Measurements from ENCODE around the gene CEP112.
"Not testable (repeated sequence)": the region's sequence is repeated elsewhere in the genome, so short reads cannot be mapped to it uniquely, and the experiment has no call there.

Gene CEP112

DNA sequence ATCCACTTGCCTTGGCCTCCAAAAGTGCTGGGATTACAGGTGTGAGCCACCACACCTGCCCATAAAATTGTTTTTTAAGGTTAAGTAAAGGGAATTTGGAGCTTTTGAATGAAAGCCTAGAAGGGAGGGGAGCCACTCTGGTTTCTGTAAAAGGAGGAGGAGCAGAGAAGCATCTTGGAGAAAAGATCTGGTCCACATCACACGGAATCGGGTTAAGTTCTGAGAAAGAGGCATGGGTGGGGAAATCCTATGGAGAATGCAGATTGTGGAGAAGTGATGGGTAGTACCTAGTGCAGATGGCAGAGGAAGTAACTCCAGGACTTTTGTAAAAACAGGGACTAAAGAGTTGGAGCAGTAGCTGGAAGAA, 18.3 kb upstream of the CEP112 start:
- no peak for DNase-seq (ENCODE audit: low spot score)

DNA sequence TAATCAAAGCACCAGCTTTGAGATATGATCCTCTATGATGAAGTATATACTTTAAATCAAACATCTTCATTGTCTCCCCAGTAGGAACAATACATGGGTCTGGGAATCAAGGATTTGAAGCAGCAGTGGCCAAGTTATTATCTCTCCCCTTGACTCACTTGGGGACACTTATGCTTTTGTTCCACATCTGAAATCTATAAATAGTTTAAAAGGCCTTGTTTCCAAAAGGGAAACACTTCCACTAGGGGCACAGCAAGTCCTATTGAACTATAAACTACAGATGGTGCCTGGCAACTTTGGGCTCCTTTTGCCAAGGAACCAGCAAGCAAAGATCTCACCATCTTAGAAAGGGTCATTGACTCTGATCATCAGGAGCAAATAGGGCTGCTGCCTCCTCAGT, 16.0 kb upstream of the CEP112 start:
- no peak for DNase-seq (ENCODE audit: low spot score)

DNA sequence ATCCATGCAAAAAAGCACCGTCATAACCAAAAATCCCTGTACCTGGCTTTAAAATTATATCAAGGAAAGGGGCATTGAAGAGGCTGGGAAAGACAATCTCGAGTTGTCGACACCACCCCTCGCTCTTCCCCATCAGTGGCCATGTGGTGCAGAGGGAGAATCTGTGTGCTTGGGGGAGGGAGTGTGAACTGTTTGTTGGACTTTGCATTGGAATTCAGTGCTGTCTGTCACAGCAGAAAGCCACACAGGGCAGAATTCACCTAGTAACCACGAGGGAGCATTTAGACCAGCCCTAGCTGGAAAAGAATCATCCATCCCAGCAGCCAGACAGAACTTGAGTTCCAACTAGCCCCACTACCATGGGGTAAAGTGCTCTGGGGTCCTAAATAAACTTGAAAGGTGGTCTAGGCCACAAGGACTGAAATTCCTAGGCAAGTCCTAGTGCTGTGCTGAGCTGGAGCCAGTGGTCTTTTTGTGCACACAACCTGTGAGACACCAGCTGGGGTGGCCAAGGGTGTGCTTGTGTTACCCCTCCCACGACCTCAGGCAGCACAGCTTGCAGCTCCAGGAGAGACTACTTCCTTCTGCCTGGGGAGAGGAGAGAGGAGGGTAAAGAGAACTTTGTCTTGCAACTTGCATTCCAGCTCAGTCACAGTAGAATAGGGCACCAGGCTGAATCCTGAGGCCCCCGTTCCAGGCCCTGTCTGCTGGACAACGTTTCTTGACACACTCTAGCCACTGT, 11.5 kb upstream of the CEP112 start:
- no peak for DNase-seq (ENCODE audit: low spot score)

DNA sequence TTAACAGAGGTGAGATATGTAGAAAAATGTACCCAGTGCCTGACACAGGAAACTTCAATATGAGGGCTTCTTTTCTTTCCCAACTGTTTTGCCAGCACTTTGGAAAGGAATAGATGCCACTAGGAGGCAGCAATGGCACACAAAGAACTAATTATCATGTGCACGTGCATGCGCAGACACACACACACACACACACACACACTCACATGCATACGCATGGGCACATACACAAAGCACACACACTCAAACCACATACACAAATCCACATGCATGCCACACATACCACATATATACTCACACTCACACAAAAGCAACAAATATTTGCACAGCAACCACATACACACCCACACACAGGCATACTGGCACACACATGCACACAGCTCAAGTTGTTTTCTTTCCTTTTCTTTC, 8.8 kb upstream of the CEP112 start:
- no peak for DNase-seq (ENCODE audit: low spot score)

DNA sequence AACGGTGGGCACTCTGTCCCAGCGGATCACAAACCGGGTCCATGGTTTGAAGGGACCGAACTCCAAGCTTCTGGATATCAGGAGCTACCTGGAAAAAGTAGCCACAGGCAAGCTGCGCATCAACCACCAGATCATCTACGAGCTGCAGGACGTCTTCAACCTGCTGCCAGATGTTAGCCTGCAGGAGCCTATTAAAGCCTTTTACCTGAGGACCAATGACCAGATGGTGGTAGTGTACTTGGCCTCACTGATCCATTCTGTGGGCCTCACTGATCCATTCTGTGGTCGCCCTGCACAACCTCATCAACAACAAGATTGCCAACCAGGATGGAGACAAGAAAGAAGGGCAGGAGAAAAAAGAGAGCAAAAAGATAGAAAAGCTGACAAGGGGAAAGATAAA, 6.3 kb upstream of the CEP112 start:
- DNase-seq (ENCODE audit: low spot score) = no peak

DNA sequence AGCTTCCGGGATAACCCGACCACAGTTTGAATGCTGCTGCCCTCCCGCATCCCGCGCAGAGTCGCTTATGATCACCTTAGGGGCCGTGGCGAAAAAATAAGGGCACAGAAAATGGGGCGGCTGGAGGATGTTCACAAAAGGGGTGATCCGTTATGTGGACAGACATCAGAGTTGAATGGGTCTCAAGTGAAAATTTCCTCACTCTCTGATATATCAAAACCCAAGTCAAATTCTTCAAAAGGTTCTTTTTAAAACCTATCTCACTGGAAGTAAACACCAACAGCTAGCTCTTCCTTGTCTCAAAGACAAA, 400 bp upstream of the CEP112 start:
- no peak for DNase-seq (ENCODE audit: low spot score)

DNA sequence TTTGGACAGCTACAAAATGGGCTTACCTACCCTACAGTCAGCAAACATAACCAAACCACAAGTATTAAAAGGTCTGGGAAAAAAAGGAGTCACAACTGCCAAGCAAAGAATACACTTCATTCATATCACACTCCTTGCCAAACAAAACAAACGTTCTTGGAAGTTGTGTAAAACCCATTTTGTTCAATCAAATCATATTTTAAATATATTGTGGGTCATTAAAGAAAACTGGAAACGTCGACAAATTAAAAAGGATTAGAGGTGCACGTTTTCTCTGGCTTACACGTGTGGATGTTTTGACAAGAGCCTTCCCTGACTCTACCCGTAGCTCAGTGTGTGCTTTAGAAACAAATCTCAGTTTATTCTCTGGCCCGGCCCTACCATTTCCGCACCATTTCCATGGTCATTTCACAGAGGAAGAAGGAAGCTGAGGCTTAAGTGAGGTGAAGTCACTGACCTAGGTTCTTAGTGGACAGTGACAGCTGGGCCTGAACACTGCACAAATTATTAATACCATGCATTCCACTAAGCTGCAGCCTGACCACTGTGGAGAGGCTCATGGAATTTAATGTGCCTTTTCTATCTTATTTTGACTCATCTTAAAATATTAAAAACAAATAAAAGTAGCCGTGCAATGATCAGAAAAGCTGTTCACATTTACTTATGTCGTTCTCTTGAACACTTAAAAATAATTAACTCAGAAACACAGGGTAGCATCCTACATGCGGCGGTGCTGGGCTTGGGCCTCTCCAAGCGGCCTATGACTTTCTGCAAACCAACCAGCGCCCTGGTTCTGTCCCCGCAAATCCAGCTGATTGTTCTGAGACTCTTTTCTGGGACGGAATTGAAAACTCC, 968 bp downstream of the CEP112 start:
- no peak for DNase-seq (ENCODE audit: low spot score)

DNA sequence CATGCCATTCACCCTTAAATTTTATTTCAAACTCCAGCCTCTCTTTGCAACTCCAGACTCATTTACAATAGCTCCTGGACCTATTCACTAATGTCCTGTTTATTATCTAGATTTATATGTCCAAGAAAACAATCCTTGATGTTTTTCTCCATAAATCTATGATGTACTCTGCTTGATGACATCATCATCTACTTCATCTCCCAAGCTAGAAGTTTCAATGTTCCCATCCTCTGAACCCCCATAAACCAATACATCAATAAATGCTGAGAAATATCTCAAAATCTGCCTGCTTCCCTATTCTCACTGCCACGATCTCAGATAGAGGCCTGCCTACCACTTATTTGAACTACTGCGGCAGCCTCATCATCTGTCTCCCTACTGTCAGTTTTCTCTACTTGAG, 4.2 kb downstream of the CEP112 start:
- DNase-seq (ENCODE audit: low spot score) = no peak

DNA sequence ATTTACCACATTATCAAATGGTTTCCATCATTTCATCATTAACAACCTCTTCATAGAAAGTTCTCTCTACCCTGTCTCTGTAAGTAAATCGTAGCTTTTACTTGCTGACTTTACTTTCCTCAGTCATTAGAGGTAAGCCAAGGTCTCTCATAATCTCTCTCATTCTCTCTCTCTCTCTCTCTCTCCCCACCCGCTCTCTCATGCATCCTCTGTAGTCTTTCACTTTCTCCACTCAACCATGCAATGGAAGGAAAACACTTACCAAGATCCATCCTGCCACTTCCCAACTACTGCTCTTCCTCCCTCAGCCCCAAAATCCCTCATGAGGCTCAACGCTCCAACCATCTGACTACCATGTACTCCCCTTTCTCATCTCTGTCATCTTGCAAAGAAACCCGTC, 6.1 kb downstream of the CEP112 start:
- no peak for DNase-seq (ENCODE audit: low spot score)

DNA sequence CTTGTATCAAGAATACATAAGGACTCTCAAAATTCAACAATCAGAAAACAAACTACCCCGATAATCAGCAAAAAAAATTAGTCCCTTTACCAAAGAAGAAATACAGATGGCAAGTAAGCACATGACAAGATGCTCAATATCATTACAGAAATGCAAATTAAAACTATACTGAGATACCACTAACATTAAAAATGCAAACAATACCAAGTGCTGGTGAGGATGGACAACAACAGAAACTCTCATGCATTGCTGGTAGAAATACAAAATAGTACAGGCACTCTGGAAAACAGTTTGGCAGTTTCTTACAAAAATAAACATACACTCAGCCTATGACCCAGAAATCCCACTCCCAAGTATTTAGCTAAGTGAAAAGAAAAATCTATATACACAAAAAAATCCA, 7.5 kb downstream of the CEP112 start:
- no peak for DNase-seq (ENCODE audit: low spot score)

DNA sequence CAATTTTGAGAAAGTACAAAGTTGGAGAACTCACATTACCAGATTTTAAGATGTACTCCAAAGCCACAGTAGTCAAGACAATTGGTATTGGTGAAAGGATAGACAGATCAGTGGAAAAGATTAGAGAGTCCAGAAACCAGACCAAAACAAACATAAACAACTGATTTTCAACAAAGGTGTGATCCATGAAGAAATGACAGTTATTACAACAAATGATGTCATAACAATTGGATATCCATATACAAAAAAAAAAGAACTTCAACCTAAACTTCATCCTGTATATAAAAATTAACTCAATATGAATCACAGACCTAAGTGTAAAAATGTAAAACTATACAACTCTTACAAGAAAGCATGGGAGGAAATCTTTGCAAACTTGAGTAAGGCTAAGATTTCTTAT, 8.4 kb downstream of the CEP112 start:
- no peak for DNase-seq (ENCODE audit: low spot score)

DNA sequence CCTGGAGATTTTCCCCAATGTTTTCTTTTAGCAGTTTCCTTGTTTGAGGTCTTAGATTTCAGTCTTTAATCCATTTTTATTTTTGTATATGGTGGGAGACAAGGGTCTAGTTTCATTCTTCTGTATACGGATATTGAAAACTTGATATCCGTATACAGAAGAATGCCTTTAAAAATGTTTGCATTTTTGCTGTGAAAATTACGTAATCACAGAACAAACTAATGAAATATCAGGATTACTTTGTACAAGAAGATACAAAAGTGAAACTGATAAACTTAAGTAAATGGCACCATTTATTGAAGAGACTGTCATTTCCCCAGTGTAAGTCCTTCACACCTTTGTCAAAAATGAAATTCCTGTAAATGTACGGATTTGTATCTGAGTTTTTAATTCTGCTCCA, 13.3 kb downstream of the CEP112 start:
- no peak for DNase-seq (ENCODE audit: low spot score)

DNA sequence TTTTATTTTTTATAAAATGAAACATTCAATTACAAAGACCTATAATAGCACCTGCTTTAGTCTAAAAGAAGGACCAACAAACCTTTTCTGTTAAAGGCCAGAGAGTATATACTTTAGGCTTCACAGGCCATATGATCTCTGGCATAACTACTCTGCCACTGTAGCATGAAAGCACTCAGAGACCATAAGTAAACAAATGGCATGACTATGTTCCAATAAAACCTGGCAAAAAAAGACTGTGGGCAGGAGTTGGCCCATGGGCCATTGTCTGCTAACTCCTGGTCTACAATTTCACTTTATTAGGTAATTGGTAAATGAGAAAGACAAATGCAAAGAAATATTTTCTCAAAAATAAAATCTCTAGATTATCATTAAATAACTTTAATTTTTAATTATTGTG, 14.9 kb downstream of the CEP112 start:
- DNase-seq (ENCODE audit: low spot score) = no peak

DNA sequence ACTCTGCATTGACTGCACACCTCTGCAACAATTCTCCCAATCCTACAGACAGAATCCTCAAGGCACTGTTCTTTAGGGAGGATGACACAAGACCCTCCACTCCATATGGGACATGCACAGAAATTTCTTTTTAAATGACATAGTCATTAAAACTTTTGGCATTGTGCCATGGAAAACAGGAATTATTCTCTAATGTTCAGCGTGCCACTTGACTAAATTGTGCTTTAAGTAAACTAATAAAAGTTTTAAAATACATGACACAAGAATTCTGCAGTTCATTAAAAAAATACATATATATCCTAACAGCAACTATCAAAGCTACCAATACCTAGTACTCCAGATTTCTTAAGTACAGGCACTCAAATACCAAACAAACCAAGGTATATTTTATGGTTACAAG, 16.0 kb downstream of the CEP112 start:
- DNase-seq (ENCODE audit: low spot score) = no peak

DNA sequence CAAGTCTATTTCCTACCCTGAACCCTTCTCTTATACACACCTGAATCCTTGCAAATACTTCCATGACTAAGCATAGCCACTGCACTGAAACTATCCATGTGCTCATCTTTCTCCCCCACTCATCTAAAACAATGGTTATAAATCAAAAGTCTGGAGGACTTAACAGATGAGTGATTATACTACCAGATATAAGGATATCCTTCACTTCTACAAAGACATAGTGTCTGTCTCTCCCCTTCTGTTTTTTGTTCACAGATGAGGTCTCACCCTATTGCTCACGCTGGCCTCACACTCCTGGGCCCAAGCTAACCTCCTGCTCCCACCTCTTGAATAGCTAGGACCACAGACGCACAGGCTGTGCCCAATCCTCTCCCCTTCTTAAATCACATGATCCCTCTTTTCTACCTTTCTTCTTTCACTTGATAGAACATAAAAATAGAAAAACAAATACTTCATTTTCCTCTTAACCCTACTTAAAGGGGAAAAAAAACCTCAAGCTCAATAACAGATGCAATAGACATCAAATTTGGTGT, 19.2 kb downstream of the CEP112 start:
- no peak for DNase-seq (ENCODE audit: low spot score)

DNA sequence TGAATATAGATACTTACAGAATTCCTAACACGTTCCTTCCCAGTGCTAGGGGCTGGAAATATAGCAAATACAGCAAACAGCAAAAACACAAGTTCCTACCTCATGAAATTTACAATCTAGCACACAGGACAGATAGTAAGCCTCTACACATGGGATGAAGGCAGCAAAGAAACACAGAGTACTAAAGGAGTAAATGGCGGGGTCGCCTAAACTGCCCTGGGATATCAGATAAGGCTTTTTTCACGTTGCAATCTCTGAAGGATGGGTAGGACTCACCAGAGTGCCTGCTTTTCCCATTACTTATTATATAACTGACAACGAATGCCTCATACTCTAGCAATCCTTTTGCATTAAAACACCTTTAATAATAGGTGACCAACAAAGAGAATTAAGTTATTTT, 19.8 kb downstream of the CEP112 start:
- no peak for DNase-seq (ENCODE audit: low spot score)

DNA sequence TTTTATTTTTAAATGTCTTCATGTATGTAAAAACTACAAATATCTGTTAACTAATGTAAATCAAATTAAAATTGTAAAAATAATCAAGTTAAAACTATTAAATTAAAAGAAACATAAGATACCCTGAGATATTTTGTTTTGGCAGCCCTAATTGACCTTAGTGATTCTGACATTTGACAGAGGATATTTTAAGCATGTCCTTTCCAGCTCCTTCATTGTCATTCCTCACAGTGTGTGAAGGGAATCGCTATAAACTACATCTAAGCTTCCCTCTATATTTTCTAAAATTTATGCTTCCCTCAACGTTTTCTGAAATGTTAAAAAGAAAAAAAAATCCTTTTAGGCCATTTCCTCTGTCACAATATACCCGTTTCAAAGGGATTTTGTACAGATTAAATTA, 20.2 kb downstream of the CEP112 start:
- no peak for DNase-seq (ENCODE audit: low spot score)

DNA sequence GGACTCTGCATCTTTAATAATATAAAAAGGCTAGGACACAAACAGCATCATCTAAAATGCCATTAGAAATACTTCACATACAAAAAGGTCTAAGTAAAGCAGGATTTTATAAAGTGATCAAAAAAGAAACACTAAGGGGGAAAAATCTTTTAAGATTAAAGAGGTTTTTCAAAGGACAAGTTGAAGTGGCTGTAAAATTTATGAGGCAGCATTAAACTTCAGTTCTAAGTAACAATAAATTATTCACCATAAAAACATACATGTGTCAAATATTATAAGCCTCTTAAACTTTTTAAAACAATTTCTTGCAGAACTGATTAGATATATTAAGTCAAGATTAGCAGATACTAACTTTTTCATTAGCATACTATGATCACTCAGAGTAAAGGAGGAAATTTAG, 20.8 kb downstream of the CEP112 start:
- no peak for DNase-seq (ENCODE audit: low spot score)

DNA sequence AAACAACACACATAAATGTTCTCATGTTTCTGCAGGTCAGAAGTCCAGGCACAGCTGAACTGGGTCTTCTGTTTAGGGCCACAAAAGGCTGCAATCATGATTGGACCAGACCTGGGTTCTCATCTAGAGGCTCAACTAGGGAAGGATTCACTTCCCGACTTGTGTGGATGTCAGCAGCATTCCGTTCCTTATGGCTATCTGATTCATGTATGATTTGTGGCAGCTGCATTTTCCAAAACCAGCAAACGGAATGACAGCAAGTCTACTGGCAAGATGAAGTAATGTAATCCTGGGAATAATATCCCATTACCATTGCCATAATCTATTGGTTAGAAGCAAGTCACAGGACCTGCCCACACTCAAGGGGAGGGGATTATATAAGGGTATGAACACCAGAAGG, 22.1 kb downstream of the CEP112 start:
- DNase-seq (ENCODE audit: low spot score) = no peak

DNA sequence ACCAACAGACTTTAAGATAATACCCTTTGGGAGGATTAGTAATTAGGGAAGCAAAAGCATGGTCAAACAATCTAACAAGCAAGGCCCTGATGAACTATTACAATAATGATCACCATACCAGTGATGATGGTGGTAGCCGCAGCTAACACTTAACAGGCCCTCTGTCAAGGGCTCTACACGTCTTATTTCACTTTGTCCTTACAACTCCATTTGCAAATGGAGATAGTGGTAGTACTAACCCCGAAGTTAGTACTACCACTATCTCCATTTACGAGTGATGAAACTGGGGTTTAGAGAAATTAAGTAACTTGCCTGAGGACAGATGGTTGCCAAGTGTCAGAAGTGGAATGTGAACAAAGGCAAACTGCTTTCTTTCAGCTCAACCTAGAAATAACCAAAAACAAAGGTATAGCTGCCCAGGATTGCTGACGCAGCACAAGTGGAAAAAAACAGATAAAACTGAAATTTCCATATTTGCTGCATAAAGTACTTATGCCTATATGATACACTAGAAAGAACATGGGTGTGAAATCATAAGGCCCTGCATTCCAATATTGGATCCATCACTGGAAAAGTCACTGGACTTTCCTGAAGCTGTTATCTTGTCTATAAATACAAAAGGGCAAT, 24.6 kb downstream of the CEP112 start:
- no peak for DNase-seq (ENCODE audit: low spot score)

DNA sequence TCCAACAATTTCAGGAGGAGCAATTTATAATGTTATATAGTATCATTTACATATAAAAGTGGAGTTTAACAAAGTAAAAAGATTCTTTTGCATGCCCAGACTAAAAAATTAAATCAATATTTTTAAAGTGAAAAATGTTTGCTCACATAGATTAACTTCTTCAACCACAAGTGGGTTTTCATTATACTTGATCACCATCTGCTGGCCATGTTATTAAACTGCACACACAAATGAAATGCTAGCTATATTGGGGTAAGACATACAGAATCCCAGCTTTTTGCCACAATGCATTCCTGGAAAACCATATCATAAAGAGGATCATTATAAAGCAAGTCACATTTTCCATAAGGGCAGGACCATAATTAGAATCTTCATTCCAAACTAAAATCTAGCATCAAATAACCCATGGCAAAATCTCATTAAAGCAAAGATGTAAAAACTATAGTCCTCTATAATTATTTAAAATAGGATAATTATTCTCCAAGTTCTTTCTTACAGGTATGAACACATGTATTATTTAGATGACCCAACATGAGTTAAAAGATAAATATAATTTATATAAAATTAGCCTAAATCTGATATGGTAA, 26.3 kb downstream of the CEP112 start:
- no peak for DNase-seq (ENCODE audit: low spot score)

DNA sequence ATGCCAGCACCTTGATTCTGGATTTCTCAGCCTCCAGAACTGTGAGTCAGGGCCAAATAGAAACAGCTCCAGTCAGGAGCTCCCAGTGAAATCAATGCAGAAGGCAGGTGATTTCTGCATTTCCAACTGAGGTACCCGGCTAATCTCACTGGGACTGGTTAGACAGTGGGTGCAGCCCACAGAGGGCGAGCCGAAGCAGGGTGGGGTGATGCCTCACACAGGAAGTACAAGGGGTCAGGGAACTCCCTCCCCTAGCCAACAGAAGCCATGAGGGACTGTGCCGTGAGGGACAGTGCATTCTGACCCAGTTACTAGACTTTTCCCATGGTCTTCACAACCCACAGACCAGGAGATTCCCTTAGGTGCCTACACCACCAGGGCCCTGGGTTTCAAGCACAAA, 36.9 kb downstream of the CEP112 start:
- DNase-seq (ENCODE audit: low spot score) = not testable (repeated sequence)

DNA sequence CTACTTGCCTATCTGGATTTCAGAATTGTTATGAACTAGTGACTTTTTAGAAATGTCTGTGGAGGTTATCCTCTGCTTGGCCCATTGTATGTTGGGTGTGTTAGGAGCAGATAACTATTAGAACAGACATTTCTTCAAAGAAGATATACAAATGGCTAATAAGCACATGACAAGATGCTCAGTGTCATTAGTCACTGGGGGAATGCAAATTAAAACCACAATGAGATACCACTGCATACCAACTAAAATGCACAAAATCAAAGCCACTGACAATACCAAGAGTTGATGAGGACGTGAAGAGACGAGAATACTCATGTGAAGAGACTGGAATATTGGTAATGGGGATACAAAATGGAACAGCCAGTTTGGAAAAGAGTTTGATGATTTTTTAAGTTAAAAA, 39.2 kb downstream of the CEP112 start:
- DNase-seq (ENCODE audit: low spot score) = no peak

Data from hematopoietic multipotent progenitor cell treated with erythropoietin and hydrocortisone succinate and interleukin-3 and kit ligand, for 15 days (in vitro differentiated cells).